Activated T-cell treated with anti-CD3 and anti-CD28 coated beads, Interleukin-2, amount 50 U/mL, for 72 hours (primary cell): ENCODE measurements around the gene HTT. TPM values are rescaled to one million over a fixed set of nuclear protein-coding genes. Genes with fewer than 3 reads are reported as not detected.

ENCODE experiments used
- ATAC-seq, 2 donors: fragments of 150-1000 bp; cut with Tn5 transposase; replicated peaks in 1 of 2; 2 replicates each; pipeline ENCODE4 v1.10.0; 2021; ENCODE audit warnings: moderate library complexity in 2 of 2, mild to moderate bottlenecking in 1 of 2
- DNase-seq, 2 donors: peaks; one replicate each; pipeline ENCODE4 v3.0.0; 2021 to 2022; ENCODE audit warnings: mixed read lengths in 1 of 2
- H3K27ac Mint-ChIP-seq: one replicate; pipeline ENCODE4 v1.8.0; 2022; ENCODE audit warnings: mild to moderate bottlenecking, moderate library complexity, mixed read lengths
- H3K27me3 Mint-ChIP-seq: one replicate; pipeline ENCODE4 v1.8.0; 2022; ENCODE audit warnings: low read depth, mixed read lengths
- H3K36me3 Mint-ChIP-seq, 2 donors: one replicate each; pipeline ENCODE4 v1.8.0; 2022; ENCODE audit warnings: mixed read lengths in 2 of 2, mild to moderate bottlenecking in 1 of 2; ENCODE audit not compliant: insufficient read depth in 2 of 2
- H3K4me1 Mint-ChIP-seq: one replicate; pipeline ENCODE4 v1.8.0; 2022; ENCODE audit warnings: low read depth, mixed read lengths
- H3K4me3 Mint-ChIP-seq, 2 donors: one replicate each; pipeline ENCODE4 v1.8.0; 2022; ENCODE audit warnings: mild to moderate bottlenecking in 2 of 2, mixed read lengths in 2 of 2, moderate library complexity in 2 of 2
- H3K9me3 Mint-ChIP-seq, 2 donors: one replicate each; pipeline ENCODE4 v1.8.0; 2022; ENCODE audit warnings: mixed read lengths in 2 of 2
- total RNA-seq, 2 donors: library from RNA; stranded (reverse); gene quantifications; one replicate each; pipeline ENCODE4 v1.2.3, GENCODE V29; 2022

Gene HTT
- total RNA-seq, 2 donors from 2014 or later: 88.0 to 97.9 TPM

DNA sequence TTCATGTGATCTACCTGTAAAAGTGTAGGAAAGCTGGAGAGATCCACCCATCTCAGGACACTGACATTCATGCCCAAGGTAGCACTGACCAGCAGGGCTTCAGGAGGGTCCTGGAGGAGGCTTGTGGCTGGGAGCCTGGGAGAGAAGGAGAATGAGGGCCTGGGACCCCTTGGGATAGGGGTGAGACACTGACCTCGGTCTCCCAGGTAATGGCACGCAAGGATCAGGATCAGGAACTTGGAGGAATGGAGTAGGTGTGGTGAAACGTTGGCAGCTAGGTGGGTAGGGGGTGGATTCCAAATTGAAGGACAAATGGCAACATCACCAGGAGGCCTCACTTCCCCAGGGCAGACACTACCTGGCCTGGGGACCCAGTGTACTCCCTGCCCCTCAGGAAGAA, 206.0 kb downstream of the HTT start:
- H3K27me3 Mint-ChIP-seq: peaks cover 6% of the 10 kb centered on the region
- ATAC-seq (no peak), DNase-seq (no peak)
- no peak overlapping the region for H3K27ac Mint-ChIP-seq
- H3K4me1 Mint-ChIP-seq: no peaks in the 10 kb centered on the region
- no peak overlapping the region for H3K4me3 Mint-ChIP-seq
- peaks cover 0 to 7% of the 10 kb centered on the region in 2 donors for H3K36me3 Mint-ChIP-seq
- peaks cover 0 to 4% of the 10 kb centered on the region in 2 donors for H3K9me3 Mint-ChIP-seq

DNA sequence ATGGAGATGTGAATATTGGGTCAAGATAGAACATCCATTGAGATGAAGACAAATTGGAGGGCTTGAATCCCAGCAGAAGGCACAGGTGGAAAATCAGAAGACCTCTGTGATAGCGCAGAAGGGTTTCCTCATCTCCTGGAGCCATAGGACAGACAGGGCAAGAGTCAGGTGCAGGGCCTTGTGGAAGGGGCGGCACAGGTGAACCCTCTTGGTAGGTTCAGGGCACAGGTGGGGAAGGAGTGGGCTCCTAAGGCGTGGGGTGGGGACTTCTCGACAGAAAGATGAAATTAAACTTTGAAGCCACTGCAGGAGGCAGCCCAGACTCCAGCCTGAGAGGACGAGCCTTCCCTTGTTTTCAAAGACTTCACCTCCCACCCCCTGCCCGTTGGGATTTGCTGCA, 209.0 kb downstream of the HTT start:
- no peak overlapping the region for H3K27ac Mint-ChIP-seq
- H3K4me1 Mint-ChIP-seq: no peaks in the 10 kb centered on the region
- H3K9me3 Mint-ChIP-seq: peaks cover 0 to 4% of the 10 kb centered on the region in 2 donors
- H3K27me3 Mint-ChIP-seq: peaks cover 17% of the 10 kb centered on the region
- H3K4me3 Mint-ChIP-seq: no peak overlapping the region
- ATAC-seq: no peak
- H3K36me3 Mint-ChIP-seq: peaks cover 0 to 7% of the 10 kb centered on the region in 2 donors
- DNase-seq: no peak

DNA sequence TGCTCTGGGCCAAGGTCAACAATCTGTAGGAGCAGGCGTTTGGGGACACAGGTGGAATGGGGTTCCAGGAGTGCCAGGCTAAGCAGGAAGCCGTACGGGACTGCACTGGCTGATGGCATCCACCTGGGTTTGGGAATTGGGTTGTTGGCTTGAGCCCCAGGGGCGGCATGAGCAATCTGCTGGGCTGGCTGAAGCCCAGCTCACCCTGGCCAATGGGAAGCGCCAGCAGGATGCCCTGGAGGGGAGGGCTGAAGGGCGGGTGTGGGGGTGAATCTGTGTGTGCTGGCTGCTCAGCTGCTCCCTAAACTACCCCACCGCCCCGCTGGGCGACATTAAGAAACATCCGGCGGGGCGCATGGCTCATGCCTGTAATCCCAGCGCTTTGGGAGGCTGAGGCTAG, 209.4 kb downstream of the HTT start:
- H3K27me3 Mint-ChIP-seq: peaks cover 17% of the 10 kb centered on the region
- H3K4me1 Mint-ChIP-seq: no peaks in the 10 kb centered on the region
- no peak overlapping the region for H3K4me3 Mint-ChIP-seq
- peaks cover 0 to 4% of the 10 kb centered on the region in 2 donors for H3K9me3 Mint-ChIP-seq
- ATAC-seq: no peak
- H3K27ac Mint-ChIP-seq: no peak overlapping the region
- H3K36me3 Mint-ChIP-seq: peaks cover 0 to 7% of the 10 kb centered on the region in 2 donors
- no peak for DNase-seq

DNA sequence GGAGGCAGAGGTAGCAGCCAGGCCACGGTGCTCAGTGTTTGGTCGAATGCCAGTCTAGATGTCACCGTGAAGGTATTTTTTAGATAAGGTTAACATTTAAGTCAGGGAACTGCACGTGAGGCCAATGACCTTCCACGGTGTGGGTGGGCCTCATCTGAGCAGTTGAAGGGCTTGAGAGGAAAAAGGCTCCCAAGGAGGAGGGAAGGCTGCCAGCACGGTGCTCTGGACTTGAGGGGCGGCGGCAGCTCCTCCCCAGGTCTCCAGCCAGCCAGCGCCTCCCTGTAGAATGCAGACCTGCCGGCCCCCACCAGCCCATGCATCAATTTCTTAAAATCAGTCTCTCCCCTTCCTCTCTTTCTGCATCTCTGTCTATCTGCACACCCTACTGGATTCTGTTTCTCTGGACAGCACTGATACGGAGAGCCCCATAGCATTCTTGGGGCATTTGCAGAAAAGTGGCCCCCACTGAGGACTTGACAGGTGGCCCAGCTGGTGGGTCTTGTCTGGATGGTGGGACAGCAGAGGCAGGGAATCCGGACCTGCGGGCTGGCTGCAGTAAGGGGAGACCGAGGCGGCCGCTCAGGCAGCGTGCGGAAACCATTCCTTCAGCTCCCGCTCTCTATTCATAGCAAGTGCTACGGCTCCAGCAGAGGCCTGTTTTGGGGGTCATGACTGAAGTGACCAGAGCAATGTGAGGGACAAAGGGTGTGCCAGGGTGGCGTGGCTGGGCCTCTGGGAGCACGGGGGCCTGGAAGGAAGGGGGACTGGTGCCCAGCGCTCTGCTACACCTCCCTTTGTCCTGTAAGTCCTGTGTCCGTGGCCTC, 210.5 kb downstream of the HTT start:
- DNase-seq (no peak), ATAC-seq (no peak)
- peaks cover 0 to 4% of the 10 kb centered on the region in 2 donors for H3K9me3 Mint-ChIP-seq
- no peak overlapping the region for H3K4me3 Mint-ChIP-seq
- H3K27ac Mint-ChIP-seq: no peak overlapping the region
- no peaks in the 10 kb centered on the region for H3K4me1 Mint-ChIP-seq
- peaks cover 20% of the 10 kb centered on the region for H3K27me3 Mint-ChIP-seq
- peaks cover 0 to 5% of the 10 kb centered on the region in 2 donors for H3K36me3 Mint-ChIP-seq

DNA sequence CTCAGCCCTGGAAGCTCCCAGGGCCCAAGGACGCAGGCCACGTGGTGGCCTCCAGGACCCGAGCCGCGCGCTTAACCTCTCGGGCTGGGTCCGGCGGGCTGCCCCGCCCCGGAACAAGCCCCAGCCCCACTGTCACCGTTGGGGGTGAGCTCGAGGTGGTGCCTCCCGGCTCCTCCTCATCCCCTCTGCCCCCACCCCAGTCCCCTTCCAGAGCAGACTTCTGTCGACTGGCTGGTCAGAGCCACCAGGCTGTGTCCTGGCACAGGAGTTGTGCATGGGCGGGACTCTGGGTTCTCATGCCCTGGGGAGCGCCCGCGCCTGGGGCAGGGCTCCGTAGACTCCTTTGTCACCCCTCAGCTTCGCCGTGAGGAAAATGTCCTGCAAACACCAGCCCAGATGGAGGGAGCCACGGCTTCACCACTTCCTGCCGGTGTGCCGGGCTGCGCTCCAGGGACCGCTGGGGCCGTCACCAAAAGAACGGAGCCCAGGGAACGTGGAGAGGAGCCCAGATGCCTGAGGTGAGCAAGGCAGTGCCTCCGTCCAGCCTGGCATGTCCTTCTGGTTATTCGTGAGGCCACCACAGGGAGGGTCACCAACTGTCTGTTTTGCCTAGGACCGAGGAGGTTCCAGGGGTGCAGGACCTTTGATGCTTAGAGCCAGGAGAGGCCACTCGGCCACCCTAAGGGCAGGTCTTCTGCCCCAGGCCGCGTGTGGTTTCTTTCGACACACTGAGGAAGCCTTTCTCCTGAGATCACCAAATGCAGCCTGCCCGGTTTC, 211.3 kb downstream of the HTT start:
- no peaks in the 10 kb centered on the region for H3K4me1 Mint-ChIP-seq
- DNase-seq: no peak
- H3K4me3 Mint-ChIP-seq: no peak overlapping the region
- peaks cover 0 to 4% of the 10 kb centered on the region in 2 donors for H3K9me3 Mint-ChIP-seq
- peaks cover 26% of the 10 kb centered on the region for H3K27me3 Mint-ChIP-seq
- peaks cover 0 to 5% of the 10 kb centered on the region in 2 donors for H3K36me3 Mint-ChIP-seq
- ATAC-seq: no peak
- H3K27ac Mint-ChIP-seq: no peak overlapping the region

DNA sequence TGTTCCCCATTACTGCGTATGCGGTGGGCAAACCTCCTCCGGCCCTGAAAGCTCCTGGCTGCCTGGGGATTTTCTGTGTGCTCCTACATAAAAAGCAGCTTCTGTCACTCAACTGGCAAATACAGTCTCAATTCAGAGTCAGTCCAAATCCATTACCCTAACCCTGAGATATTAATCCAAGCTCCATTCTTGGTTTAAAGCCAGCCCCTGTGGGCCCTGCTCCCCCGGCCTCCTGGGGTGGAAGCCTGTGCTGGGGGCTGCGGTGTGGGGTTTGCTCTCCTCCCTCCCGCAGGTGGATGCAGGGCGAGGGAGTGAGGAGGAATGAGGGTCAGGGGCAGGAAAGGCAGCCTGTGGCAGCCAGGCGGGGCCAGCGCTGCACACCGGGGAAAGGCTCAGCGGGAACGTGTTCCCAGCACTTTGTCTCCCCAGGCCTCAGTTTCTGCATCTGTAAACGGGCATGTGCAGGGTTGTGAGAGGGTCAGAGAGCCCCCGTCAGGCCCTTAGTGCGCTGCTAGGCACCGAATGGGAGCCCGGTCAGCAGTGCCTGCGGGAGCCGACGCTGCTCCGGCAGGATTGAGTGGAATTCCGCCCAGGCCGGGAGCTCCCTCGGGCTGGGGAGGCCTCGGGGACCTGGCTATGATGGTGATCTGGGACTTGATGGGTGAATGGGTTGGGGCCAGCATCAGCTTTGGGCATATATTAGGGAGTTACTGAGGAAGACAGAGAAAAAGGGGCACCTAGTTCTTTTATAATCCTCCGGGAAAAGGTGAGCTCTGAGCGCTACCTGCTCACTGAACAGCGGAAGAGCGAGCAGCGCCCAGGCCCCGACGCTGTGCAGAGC, 212.1 kb downstream of the HTT start:
- no peak overlapping the region for H3K27ac Mint-ChIP-seq
- H3K36me3 Mint-ChIP-seq: peaks cover 0 to 5% of the 10 kb centered on the region in 2 donors
- no peak for DNase-seq
- peaks cover 3% of the 10 kb centered on the region for H3K4me1 Mint-ChIP-seq
- no peak for ATAC-seq
- H3K4me3 Mint-ChIP-seq: no peak overlapping the region
- peaks cover 28% of the 10 kb centered on the region for H3K27me3 Mint-ChIP-seq
- H3K9me3 Mint-ChIP-seq: peaks cover 0 to 4% of the 10 kb centered on the region in 2 donors

DNA sequence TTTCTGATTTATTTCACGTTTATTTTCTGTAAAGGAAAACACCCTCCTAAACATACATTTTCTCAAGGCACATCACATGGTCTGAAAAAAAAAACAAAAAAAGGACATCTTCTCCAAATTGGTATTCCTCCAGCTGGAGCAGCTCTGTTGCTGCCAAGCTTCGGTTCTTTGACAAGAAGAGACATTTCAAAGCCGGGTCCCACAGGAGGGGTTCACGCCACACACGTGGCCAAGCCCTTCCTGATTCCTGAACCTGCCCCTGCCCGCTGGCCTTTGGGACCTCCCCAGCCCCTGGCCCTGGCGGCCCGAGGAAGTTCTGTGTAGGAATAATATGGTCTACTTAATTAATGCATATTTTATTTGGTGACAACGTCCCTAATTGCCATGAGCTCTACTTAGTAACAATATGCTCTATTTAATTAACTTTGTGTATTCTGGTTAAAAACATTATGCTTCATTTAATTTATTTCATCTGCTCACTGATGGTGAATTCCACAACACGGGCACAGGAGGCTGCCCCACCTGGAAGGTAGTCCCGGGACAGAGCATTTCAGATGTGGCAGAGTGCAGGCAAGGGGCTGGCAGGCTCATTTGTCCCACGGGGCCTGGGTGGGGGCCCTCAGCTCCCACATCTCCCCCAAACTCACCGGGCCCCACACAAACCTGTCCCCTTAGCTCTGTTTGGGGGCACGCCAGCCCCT, 212.9 kb downstream of the HTT start:
- peaks cover 8% of the 10 kb centered on the region for H3K4me1 Mint-ChIP-seq

DNA sequence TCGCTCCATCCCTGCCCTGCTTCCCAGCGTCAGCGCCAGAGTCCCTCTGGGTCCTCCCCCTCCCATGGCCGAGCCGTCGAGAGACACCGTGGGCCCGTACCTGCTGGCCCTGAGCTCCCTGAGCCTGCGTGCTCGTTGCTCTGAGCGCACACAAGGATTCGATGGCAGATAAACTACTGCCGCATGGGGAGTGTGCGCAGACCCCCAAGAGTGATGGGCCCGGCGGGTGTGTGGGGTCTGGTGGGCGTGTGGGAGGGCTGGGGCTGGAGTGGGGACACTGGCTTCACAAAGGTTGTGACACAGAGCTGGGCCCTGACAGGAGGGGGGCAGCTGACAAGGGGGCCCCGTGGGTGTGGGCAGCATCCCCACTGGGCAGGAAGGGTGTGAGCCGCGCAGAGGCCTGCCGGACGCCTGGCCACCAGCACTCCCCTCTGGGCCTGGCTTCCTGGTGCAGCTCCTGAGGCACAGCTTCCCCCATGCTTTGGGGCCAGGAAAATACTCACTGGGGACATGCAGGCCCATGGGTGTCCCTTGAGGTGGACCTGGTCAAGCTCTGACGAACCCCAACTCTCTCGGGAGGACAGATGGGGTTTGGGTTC, 213.6 kb downstream of the HTT start:
- no peaks in the 10 kb centered on the region for H3K9me3 Mint-ChIP-seq
- peaks cover 27% of the 10 kb centered on the region for H3K27me3 Mint-ChIP-seq
- no peaks in the 10 kb centered on the region for H3K36me3 Mint-ChIP-seq
- H3K27ac Mint-ChIP-seq: no peak overlapping the region
- ATAC-seq: no peak
- peaks cover 8% of the 10 kb centered on the region for H3K4me1 Mint-ChIP-seq
- DNase-seq: no peak
- no peak overlapping the region for H3K4me3 Mint-ChIP-seq

More for the DNA sequence above, 212.9 kb downstream of the HTT start:
- peaks cover 0 to 5% of the 10 kb centered on the region in 2 donors for H3K36me3 Mint-ChIP-seq
- DNase-seq: no peak
- H3K27ac Mint-ChIP-seq: no peak overlapping the region
- no peaks in the 10 kb centered on the region for H3K9me3 Mint-ChIP-seq
- H3K4me3 Mint-ChIP-seq: no peak overlapping the region
- no peak for ATAC-seq
- peaks cover 27% of the 10 kb centered on the region for H3K27me3 Mint-ChIP-seq

DNA sequence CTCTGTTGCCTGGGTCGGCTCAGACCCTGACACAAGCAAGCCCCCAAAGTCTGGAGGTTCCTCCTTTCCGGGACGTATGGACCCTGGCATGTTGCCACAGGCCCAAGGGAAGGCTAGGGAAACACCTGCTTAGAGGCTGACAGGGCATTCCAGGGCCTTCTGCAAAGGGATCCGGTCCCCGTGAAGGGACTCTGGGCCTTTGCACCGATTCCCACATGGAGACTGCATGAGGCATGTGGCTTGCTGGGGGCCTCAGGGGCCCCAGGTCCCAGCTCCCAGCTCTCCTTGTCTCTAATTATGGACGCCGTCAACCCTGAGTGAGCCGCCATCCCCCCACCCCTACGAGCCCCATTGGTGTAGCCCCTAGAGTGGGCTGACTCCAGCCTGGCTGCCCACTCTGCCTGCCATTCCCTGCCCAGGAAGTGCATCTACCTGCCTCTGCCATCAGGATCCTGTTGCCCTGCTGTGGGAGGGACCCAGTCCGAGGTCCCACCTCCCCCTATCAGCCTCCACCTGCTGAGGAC, 214.2 kb downstream of the HTT start:
- Mint-ChIP-seq H3K9me3 (no peaks in the 10 kb centered on the region), H3K4me3 (no peak overlapping the region), H3K27me3 (peaks cover 27% of the 10 kb centered on the region), H3K4me1 (peaks cover 8% of the 10 kb centered on the region), H3K27ac (no peak overlapping the region), H3K36me3 (no peaks in the 10 kb centered on the region)
- ATAC-seq (no peak), DNase-seq (no peak)

DNA sequence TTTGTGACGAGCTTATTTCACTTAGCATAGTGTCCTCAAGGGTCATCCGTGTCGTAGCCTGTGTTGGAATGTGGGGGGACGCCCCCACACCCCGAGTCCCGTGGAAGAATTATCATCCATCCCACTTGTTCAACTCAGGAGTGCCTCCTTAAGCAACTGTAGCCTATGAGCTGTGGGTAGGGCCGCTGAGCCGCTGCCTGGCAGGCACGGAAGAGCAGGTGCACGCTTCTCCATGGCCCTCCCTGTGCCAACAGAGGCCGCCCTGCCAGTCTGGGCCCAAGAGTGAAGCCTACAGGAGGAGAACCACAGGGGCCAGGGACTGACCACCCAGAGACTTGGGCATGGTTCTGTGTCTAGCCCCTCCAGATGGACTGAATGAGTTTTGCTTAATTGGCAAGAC, 216.0 kb downstream of the HTT start:
- no peak overlapping the region for H3K4me3 Mint-ChIP-seq
- peaks cover 27% of the 10 kb centered on the region for H3K27me3 Mint-ChIP-seq
- ATAC-seq: no peak
- H3K27ac Mint-ChIP-seq: no peak overlapping the region
- no peaks in the 10 kb centered on the region for H3K36me3 Mint-ChIP-seq
- no peak for DNase-seq
- H3K4me1 Mint-ChIP-seq: peaks cover 15% of the 10 kb centered on the region
- no peaks in the 10 kb centered on the region for H3K9me3 Mint-ChIP-seq

DNA sequence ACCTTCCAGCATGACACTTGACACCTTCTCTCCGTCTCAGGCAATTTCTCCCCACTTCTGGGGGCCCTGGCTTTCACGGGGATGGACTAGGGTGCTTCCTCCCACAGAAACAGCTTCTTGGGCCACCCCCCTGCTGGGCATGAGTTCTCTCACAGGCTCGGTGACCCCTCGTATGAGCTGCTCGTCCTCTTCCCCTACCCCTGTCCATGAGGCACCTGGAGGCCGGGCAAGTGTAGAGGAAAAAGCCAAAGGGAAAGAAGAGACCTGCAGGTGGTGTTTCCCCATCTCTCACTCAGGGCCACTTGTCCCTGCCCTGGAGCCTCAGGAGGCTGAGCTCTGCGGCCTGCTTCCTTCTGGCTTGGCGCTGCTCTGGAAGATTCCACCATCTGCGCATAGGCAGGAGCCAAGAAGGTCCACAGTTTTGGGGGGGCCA, 216.4 kb downstream of the HTT start:
- Mint-ChIP-seq H3K4me3 (no peak overlapping the region), H3K9me3 (no peaks in the 10 kb centered on the region), H3K36me3 (no peaks in the 10 kb centered on the region), H3K4me1 (peaks cover 15% of the 10 kb centered on the region), H3K27ac (no peak overlapping the region), H3K27me3 (peaks cover 27% of the 10 kb centered on the region)
- ATAC-seq (no peak), DNase-seq (no peak)

DNA sequence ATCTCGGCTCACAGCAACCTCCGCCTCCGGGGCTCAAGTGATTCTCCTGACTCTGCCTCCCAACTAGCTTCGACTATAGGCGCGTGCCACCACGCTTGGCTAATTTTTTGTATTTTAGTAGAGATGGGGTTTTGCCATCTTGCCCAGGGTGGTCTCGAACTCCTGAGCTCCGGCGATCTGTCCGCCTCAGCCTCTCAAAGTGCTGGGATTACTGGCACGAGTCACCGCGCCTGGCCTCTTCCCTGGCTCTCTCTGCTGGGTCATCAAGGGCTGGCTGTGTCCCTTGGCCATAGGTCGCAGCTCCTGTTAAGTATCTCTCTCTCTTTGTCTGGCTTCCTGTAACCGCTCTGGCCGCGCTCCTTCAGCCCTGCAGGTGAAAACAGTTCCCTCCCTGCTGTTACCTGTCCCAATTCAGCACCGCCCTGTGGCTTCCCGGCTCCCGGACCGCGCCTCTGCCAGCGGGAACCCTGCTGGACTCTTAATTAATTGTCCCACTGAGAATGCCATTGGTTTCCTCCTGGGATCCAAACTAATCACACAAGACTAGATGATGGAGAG, 217.0 kb downstream of the HTT start:
- Mint-ChIP-seq H3K27ac (no peak overlapping the region), H3K4me1 (peaks cover 15% of the 10 kb centered on the region), H3K4me3 (peak overlapping the region; percentile 89 to 92), H3K9me3 (no peaks in the 10 kb centered on the region), H3K27me3 (peaks cover 27% of the 10 kb centered on the region), H3K36me3 (no peaks in the 10 kb centered on the region)
- ATAC-seq: no peak
- no peak for DNase-seq
